HG03520 (cell line): ENCODE results near the gene SH3BGRL2.

Experiments used
- ATAC-seq: cut with Tn5 transposase; IDR thresholded peaks from one replicate; pipeline ENCODE4 v1.9.1; 2021; ENCODE audit warnings: mild to moderate bottlenecking, moderate library complexity; ENCODE audit not compliant: unreplicated experiment

SH3BGRL2 gene

DNA sequence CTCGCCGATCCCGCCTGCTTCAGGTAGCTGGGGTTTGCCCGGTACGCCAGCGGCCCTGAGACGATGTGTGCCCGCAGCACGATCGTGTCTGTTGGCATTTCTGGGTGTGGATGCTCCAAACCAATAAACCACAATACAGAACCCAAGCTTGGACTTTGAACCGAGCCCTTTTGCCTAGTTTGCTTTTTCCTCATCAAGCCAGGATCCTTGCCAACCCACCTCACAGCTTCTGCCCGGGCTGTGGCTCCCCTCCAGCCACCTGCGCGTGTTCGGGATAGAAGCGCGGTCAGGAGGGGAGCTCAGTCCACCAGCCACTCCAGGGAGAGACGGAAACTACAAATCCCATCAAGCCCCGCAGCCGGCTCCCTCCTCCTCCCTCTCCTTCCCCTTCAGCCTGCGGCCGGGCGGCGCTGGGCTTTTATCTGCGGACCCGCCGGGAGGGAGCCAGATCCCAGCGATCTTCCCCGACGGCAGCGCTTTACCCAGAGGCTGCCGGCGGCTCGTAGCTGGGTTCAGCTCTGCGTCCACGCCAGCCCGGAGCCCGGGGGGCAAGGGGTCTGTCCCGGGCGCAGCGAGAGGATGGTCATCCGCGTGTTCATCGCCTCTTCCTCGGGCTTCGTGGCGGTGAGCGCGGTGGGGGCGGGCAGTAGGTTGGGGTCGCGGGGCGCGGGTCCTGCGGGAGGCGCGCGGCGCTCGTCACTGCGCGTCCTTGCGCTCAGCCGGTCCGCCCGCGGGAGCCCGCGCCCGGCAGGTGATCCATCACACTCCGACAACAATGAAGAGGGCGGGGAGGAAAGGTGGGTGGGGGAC is at the start of gene SH3BGRL2:
TSS of gene SH3BGRL2 (plus strand) at position 447 of the 810 bp plus-strand sequence. CDS start at position 580, 133 bp downstream.
- no peak for ATAC-seq

DNA sequence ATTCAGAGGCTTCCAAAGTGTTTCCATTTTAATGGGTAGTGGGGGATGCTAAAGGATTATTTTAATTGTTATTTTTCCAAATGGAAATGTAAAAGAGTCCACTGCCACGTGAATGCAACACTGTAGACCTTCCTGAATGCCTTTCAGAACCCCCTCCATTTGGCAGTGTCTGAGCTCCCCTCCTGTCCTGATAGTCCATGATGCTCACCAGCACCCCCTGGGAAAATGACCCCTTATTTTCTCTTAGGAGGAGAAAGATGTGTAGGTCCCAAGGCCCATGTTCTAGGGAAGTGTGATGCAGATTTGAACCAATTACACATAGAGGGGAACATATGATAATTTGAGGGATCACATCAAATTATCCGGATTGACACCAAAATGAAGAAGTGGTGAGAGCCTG is 46.8 kb upstream of the SH3BGRL2 start:
- no peak for ATAC-seq

DNA sequence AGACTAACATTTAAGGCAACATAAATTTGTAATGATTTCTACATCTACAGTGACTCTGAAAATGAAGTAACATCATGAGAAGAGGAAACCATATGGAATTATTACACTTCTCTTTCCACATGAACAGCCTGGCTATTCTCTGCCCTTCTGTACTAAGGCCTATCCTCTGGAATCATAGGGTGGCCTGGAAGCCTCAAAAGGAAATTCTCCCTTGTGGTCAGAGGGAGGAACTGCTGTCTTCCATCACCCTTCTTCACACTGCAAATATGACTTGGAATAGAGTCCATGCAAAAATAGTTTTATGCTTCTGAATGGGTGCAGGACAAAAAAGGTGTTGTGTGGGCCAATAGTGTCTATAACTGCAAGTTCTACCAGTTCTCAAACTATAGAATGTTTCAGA is 44.6 kb upstream of the SH3BGRL2 start:
- no peak for ATAC-seq

DNA sequence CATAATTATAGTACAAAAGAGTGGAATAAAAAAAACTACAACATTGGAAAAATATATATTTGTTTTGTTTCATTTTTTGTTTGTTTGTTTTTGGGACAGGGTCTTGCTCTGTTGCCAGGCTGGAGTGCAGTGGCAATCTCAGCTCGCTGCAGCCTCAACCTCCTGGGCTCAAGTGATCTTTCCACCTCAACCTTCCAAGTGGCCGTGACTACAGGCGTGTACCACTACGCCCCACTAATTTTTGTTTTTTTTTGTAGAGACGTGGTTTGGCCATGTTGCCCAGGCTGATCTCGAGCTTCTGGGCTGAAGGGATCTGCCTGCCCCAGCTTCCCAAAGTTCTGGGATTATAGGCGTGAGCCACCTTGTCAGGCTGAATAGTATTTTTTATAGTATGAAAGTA is 41.4 kb upstream of the SH3BGRL2 start:
- no peak for ATAC-seq

DNA sequence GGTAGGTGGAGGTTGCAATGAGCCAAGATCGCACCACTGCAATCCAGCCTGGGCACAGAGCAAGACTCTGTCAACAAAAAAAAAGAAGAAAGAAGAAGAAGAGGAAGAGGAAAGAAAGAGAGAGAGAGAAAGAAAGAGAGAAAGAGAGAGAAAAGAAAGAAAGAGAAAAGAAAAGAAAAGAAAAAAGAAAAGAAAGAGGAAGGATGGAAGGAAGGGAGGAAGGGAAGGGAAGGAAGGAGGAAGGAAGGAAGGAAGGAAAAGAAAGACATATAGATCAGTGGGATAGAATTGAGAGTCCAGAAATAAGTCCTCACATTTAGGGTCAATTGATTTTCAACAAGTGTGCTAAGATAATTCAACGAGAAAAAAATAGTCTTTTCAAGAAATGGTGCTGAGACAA is 34.0 kb upstream of the SH3BGRL2 start:
- no peak for ATAC-seq

DNA sequence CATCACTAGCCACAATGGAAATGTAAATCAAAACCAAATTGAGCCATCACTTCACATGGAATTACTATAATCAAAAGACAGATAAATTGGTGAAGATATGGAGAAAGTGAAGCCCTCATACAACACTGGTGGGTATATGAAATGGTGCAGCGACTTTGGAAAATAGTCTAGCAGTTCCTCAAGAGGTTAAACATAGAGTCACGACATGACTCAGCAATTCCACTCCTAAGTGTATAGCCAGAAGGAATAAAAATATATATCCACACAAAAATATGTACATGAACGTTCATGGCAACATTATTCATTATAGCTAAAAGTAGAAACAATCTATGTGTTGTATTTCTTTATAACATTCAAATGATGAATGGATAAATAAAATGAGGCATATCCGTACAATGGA is 33.1 kb upstream of the SH3BGRL2 start:
- ATAC-seq, result no peak

DNA sequence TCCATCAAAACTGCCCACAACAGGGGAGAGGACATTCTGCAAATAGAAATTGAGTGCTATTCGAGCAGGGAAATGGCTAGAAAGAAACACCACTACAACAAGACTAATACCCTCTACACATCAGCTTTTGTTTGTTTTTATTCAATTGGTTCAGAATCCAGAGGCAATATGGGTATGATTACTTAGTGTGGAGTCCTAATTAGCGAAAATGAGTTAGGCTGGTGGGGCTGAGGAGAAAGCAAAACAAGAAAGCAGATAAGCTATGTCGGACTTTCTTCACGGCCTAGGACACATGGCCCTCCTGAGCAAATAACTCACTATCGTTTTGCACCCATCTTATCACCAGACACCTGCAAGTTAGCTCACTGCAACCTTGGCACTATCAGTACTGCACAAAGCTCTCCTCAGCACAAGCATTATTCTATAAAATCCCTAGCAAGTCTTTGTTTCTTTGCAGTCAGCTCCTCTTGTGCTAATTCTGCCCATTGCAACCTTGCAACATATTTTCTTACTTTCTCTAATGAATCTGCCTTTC is 31.3 kb upstream of the SH3BGRL2 start:
- ATAC-seq, result no peak

DNA sequence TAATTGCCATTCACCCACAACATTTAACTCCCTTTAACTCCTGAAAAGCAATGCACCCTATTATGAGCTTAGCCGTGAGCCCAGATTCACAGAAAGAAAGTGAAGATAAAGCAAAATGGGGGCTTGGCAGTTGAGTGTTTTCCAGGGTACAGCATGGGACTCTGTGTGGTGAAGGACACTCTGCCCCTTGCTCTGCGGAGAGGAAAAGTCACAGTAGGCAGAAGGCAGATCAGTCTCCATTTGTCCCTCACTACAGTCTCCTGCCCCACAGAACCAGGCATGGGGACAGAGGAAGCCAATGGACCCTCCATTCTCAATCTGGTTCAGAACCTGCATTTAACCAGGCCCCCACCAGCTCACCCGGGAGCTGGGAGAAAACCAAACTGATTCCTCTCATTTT is 30.8 kb upstream of the SH3BGRL2 start:
- ATAC-seq, result no peak

DNA sequence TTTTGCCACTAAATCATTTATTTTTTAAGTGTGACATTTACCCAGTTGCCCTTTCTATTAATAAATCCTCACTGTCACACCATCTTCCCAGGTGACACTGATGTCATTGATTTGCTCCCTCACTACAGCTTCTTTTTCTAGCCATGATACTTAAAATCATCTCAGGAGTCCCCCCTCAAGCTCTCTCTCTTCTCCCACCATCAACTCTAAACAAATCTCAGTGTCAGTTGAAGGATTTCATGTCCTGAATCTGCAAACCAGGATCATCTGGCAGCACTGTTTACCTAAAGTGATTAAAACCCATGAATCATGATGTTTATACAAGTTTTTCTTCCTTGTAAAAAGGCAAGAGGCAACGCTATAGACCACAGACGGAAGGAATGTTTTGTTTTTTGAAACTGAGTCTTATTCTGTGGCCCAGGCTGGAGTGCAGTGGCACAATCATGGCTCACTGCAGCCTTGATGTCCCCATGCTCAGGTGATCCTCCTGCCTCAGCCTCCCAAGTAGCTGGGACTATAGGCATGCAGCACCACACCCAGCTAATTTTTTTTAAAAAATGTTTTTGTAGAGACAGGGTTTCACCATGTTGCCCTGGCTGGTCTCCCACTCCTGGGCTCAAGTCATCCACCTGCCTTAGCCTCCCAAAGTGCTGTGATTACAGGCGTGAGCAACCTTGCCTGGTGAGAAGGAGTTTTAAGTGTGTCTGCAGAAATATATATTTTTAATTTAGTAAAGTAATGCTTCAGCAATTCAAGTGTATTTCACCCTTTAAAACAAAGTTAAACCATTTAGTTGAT is 30.1 kb upstream of the SH3BGRL2 start:
- ATAC-seq, result no peak

DNA sequence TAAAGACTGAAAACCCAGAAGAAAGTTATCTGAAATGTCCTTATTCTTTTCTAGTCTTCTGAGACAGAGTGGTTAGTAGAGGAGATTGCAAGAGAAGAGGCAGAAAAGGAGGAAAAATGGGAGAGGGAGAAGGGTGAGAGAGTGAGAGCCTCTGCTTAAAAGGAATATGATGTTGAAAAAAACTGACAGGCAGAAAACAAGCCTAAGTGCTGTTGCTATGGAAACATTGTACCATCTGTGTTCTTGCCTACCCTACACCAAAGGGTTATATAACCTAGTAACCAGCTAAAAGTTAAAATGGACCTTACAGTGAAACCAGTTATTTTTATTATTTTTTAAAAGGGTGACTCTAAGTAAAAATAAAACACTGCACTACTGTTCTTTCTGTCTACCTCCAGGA is 28.3 kb upstream of the SH3BGRL2 start:
- ATAC-seq, result no peak

DNA sequence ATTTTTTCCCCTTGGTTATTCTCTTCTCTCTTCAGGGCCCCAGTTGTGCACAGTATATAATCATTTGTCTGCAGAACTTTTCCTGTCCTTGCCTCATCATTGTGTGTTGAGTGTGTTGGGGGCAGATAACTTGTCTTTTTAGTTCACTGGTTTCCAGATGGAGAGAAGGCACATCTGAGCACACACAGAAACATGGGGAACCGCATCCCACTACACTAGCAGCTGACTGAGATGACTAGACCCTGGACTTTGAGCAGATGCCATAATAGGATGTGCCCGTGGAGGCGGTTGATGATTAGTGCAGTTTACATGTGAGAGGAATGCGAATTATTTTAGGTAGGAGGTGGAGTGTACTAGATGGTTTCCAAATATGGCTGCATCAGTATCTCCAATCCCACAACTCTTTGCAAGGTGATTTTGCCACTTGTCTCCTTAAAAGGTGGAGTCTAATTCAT is 26.5 kb upstream of the SH3BGRL2 start:
- no peak for ATAC-seq

DNA sequence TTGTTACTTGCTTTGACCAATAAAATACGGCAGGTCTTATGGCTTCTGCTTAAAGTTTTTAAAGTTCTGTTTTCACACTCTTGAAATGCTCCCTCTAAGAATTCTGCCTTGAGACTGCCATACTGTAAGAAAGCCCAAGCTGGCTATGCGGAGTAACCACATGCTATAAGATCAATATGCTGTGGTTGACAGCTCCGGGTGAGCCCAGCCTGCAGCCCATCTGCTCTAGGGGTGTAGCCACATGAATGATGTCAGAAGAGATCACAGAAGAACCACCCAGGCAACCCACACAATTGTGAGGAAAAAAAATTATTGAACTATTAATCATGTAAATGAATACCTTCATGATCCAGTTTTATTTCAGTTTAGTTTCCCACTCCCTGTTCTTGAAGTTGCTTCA is 26.1 kb upstream of the SH3BGRL2 start:
- no peak for ATAC-seq

DNA sequence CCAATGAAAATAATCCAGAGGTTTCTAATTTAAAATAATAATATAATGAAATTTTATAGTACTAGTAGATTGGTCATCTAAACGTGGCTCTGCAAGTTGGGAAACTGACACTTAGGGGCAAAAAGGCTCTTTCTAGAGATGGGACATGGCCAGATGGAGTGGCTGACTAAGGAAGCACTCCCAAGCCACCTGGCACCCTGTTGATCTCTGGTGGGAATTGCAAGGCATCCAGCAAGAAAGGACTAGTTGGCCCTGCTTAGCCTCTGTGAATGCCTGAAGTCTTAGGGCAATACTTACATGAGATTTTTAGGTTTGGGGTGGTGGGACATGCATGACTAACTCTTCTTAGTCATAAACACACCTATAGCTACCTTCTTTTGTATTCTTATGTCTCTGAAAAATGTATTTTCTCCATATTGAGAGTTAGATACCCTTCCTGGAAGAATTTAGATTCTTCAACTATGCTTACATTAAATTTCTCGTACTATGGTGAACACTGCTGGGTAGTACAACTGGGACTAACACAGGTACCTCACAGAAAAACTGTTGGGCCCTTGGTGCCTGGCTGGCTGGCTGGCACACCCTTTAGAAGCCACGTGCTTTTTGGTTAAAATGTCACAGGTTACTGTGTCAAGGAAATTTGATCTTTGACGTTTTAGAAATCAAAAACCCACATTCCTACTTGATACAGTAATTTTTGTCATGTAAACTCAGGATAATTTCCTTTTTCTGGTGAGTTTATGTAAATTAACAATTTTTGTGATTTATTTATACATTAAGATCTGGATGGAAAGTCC is 25.0 kb upstream of the SH3BGRL2 start:
- no peak for ATAC-seq

DNA sequence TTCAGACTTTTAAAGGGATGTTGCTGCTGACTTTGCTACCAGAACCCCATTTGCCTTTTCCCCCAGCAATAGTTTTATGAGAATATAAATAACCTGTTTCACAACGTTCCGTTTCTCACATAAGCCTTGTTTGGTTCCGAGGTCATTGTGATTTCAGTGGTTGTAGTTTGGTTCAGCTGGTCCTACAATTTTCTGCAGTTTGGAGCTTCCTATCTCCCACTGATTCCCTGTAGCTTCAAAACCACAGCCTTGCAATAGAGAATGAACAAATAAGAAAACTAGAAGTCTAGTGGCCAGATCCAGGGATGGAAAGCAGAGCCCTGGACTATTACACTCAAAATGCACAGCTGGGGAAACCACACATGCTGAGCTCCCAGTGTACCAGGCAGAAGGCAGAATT is 24.1 kb upstream of the SH3BGRL2 start:
- ATAC-seq, result no peak

DNA sequence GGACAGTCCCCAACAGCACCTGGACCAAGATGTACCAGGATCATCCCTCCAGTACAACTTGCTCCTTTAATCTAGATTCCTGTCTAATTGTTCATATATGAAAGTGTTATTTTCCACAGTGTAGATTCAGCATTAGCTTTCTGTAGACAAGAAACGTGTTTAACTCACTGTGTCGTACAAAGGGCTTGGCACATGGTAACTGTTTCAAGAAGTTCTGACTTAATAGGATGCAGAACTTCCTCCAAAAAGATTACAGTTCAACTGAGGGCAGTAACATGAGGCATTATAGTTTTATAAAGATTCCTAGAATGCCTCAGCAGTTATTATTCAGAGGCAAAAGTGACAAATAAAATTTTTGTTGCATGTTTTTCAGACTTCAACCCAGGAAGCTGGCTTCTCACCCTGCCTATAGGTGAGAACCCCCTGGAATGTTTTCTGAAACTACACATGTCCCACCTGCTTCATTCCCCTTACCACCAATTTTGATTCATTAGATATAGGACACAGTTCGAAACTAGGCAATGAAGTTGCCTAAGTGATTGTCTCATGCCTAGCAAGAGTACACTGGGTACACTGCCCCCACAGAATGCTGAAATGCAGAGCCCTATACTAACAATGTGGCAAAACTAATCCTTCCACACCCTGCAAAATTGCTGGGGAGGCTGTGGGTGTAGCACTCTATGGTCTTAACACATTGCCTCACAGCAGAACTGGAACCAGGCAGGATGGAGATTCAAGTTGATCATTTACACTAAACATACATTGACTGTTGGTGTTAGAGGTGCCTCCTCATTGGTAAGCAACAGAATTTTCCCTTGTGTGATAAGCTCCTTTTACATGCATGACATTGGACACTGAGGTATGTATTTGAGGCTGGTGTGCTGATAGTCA is 22.6 kb upstream of the SH3BGRL2 start:
- ATAC-seq, result no peak

DNA sequence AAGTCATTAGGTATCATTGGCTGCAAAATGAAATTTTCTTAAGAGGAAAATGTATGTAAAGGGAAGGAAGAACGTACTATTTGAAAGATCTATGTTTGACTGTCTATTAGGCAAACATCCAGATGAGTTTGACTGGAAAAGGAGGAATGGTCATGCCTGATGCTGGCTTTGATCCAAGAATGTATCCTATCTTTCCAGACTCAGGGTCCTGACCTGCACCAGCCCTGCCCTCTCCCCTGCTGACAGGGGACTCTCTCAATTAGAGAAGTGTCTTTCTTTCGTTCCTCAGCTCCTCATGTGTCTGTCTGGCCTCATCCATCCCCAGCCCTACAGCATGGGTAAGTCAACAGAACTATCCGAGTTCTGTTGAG is 21.9 kb upstream of the SH3BGRL2 start:
- ATAC-seq, result no peak

DNA sequence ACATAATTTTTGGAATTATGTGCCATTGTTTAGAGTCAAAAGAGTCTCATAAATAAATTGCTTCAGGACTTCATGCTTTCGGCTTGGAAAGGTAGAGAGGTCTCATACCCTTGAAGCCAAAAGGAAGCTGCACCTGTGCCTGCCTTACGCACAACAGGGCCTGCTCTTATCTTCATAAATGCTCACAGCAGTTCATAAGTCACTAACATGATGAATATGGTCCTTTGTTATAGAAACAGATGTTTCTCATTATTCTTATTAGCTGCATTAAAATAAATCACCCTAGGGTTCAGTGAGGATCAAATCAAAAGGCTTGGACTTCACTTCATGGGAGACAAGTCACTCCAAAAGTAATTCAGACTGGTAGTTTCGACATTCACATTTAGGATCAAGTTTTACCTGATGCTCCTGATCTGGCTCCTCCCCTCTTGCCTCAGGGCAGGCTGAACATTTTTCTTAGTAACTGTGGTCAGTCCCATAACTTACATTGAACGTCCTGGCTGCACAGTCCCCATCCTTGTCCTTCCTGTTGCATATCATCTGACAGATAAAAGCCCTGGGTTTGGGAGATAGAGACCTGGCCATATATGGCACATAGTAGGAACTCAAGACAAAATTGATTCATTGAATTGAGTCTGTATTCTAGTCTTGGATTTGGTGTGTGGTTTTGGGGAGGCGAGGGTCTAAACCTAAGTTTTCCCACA is 20.7 kb upstream of the SH3BGRL2 start:
- no peak for ATAC-seq

DNA sequence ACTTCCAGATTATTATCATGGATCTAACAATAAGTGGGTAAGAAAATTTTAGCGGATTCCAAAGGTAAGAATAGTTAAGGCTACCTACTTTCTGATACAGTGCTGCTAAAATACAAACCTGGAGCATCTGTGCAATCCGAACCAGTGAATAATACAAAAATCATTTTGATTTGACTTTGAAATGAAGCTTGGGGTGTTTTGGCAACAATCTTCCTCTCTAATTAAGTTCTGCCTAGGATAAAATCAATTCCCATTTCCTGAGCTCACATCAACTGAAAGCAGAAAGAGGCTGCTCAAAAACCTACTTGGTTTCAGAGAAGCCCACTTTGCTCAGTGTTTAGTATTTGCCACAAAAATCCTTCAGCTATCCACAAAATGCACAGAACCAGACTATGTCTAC is 18.7 kb upstream of the SH3BGRL2 start:
- ATAC-seq, result no peak

DNA sequence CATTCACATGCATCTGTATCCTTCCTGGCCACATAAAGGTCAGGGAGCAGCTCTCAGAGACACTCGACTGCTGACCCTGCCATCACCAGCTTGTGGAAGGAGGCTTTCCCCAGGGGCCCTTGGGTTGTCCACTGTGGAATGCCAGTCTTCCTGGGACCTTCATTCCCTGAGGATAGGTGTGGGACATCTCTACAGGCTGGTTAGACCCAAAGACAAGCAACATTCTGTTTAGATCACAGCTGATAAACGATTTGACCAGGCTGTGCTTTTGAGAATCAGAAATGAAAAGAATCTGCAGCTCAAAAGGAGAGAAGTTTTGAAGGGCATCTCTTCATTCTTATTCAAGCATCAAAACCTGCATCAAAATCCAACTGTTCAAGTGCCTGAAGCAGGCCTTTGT is 18.2 kb upstream of the SH3BGRL2 start:
- no peak for ATAC-seq

DNA sequence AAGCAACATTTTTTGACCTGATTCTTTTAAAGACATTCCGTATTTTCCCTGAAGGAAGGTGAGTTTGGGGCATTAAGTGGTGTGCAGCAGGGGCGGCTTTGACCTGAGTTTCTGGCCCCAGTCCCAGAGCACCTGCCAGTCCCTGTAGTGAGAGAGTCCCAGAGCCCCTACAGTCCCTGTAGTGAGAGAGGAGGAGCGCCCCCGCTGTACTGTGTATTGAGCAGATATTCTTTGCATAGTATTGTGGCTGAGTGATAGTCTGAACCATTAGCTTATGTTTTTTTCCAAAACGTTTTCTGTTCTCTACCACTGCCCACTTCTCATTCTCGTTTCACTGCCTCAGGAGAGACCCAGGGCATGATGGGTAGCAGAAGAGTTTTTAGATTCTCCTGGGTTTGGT is 17.2 kb upstream of the SH3BGRL2 start:
- ATAC-seq, result no peak
